Activated naive CD8-positive, alpha-beta T cell treated with anti-CD3 and anti-CD28 coated beads, Interleukin-2, amount 10 ng/mL, durations not matched to agents 7 days and 5 days (primary cell): ENCODE data around the gene KNCN. TPM values are rescaled to one million over a fixed set of nuclear protein-coding genes. Genes with fewer than 3 reads are reported as not detected.

Source experiments
- ATAC-seq: fragments of 150-1000 bp; cut with Tn5 transposase; one replicate; pipeline ENCODE4 v1.10.0; 2021; ENCODE audit warnings: low read depth, moderate library complexity
- POLR2A ChIA-PET: fragments of 350-600 bp; sonication (Branson Sonifier 250); formaldehyde crosslinking; loops from one replicate; lab custom pipeline; 2021; ENCODE audit warnings: antibody characterized with exemption; lab: Charles Lee
- DNase-seq: peaks from one replicate; pipeline ENCODE4 v3.0.0; 2021
- H3K27ac Mint-ChIP-seq: one replicate; pipeline ENCODE4 v1.8.0; 2022; ENCODE audit warnings: mild to moderate bottlenecking, mixed read lengths
- H3K27me3 Mint-ChIP-seq: one replicate; pipeline ENCODE4 v1.8.0; 2022; ENCODE audit warnings: mild to moderate bottlenecking, moderate library complexity, mixed read lengths
- H3K36me3 Mint-ChIP-seq: one replicate; pipeline ENCODE4 v1.8.0; 2021; ENCODE audit warnings: mild to moderate bottlenecking, mixed read lengths
- H3K4me1 Mint-ChIP-seq: one replicate; pipeline ENCODE4 v1.8.0; 2021; ENCODE audit warnings: mixed read lengths
- H3K4me3 Mint-ChIP-seq: one replicate; pipeline ENCODE4 v1.8.0; 2022; ENCODE audit warnings: mild to moderate bottlenecking, moderate library complexity, mixed read lengths
- H3K9me3 Mint-ChIP-seq: one replicate; pipeline ENCODE4 v1.8.0; 2021; ENCODE audit warnings: mixed read lengths
- total RNA-seq, 2 experiments: library from RNA; stranded (reverse); gene quantifications; one replicate each; pipeline ENCODE4 v1.2.3, GENCODE V29; 2021

The KNCN gene
- total RNA-seq, 2 experiments from 2014 or later, result not detected

DNA sequence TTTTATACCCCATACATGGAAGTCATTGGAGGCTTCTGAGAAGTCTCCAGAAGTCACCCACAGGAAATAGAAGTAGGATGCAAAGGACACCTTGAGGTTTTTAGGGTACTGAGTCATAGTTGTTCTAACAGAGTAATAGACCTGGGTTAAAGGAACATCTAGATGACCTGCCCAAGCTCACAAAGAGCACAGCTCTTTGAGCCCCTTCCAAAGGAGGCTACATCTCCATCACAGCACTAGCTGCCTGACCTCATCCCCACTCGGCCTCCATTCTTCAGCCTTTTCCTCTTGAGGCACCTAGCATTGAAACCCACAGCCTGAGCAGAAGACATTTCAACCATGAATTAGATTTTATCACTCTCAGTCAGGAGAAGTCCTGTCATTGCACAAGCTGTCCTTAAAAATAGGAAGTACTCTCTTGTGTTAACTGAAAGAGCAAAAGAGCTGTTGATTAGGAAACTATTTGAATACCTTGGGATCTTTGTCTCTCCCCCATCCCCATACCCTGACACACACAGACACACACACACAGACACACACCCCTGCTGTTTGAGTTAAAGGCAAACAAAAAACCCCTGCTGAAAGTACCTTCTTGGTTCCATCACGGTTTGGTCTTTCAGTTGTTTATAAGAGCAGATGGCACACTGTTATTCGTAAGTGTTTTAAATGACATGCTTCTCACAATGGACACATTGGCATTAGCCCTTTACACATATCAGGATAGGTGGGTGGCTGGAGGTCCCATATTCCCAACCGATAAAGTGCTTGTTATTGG lies 30.4 kb upstream of the KNCN start:
- no peaks in the 10 kb centered on the region for H3K9me3 Mint-ChIP-seq

DNA sequence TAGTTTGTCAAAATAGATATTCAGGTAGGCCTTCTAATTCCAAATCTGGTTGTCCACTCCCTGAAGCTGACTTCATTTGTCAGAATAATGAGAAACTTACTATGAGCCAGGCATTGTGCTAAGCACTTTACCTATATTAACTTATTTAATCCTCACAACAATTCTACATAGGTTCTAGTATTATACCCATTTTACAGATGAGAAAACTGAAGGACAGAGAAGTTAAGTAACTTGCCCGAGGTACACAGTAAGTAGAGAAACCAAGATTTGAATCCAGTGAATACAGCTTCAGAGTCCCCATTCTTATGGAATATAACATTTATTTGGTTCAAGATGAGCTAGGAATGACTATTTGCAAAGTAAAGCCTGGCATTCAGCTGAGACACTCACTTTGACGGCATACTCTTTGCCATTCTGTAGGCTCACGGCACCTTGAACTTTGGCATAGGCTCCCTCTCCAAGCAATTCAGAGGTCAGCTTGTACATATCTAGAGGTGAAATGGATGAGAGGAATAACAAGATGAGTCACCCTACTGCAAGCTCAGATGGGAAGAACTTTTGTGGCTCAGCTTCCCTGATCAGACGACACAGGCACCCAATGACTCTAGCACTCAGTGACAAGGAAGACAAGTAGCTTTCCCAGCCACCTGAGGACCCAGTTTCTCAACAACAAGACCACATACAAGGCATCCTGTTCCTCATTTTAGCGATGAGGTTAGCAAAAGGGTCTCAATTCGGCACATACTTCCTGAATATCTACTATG lies 28.9 kb upstream of the KNCN start:
- POLR2A ChIA-PET, result interaction anchor here (1.0 to 6.0 kb wide), 6 partner anchors 11 to 38 kb away, joined by 3 to 70 read pairs (median 3); partner anchors contain the start of genes MKNK1 and MOB3C
- H3K36me3 Mint-ChIP-seq, result peaks cover 49% of the 10 kb centered on the region
- ATAC-seq, result no peak
- peaks cover 38% of the 10 kb centered on the region for H3K4me1 Mint-ChIP-seq
- no peaks in the 10 kb centered on the region for H3K27me3 Mint-ChIP-seq
- H3K9me3 Mint-ChIP-seq, result no peaks in the 10 kb centered on the region
- H3K27ac Mint-ChIP-seq, result peak overlapping the region; percentile 90
- DNase-seq, result no peak
- H3K4me3 Mint-ChIP-seq, result peak overlapping the region; percentile 49

More for the DNA sequence above, 30.4 kb upstream of the KNCN start:
- Mint-ChIP-seq H3K27me3 (no peaks in the 10 kb centered on the region), H3K27ac (peak overlapping the region; percentile 90), H3K36me3 (peaks cover 56% of the 10 kb centered on the region), H3K4me3 (peak overlapping the region; percentile 75), H3K4me1 (peaks cover 39% of the 10 kb centered on the region)
- POLR2A ChIA-PET, result interaction anchor here (0.8 to 6.0 kb wide), 11 partner anchors 11 to 137 kb away, joined by 3 to 70 read pairs (median 5); partner anchors contain the start of genes EFCAB14, MKNK1 and MOB3C
- ATAC-seq (peak; percentile 96), DNase-seq (peak; percentile 53)

- DNase-seq, result no peak
- H3K27me3 Mint-ChIP-seq, result no peaks in the 10 kb centered on the region
- no peak overlapping the region for H3K27ac Mint-ChIP-seq
- H3K9me3 Mint-ChIP-seq, result no peaks in the 10 kb centered on the region
- H3K36me3 Mint-ChIP-seq, result peaks cover 35% of the 10 kb centered on the region
- POLR2A ChIA-PET, result no interaction called here
- no peak for ATAC-seq
- peaks cover 27% of the 10 kb centered on the region for H3K4me1 Mint-ChIP-seq
- H3K4me3 Mint-ChIP-seq, result no peak overlapping the region
Observed at GRCh38 chr1:46577671-46578070, 26.2 kb upstream of the KNCN start.

DNA sequence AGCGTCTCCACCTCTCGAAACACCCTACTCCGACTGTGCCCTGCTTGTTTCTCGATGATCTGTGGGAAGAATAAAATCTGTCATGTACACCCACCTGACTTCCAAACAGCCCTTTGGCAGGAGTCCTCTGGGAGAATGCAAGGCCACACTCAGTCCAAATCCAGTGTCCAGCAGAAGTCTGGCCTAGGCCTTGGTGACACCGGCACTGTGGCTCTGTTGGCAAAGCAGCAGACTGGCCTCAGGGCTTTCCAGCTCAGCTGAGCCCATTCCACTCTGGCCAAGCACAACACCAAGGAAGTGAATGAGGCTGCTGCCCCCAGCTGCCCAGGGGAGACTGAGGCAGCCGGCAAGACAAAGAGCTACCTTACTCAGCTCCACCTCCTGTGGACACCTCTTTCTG lies 25.1 kb upstream of the KNCN start:
- H3K36me3 Mint-ChIP-seq, result peaks cover 34% of the 10 kb centered on the region
- POLR2A ChIA-PET, result no interaction called here
- H3K27me3 Mint-ChIP-seq, result no peaks in the 10 kb centered on the region
- H3K4me1 Mint-ChIP-seq, result peaks cover 16% of the 10 kb centered on the region
- no peak overlapping the region for H3K4me3 Mint-ChIP-seq
- DNase-seq (no peak), ATAC-seq (no peak)
- H3K27ac Mint-ChIP-seq, result no peak overlapping the region
- no peaks in the 10 kb centered on the region for H3K9me3 Mint-ChIP-seq

GRCh38 chr1:46575778-46576177 lies 24.3 kb upstream of the KNCN start:
- no peak for ATAC-seq
- H3K36me3 Mint-ChIP-seq, result peaks cover 31% of the 10 kb centered on the region
- H3K27ac Mint-ChIP-seq, result no peak overlapping the region
- H3K9me3 Mint-ChIP-seq, result no peaks in the 10 kb centered on the region
- DNase-seq, result no peak
- no peaks in the 10 kb centered on the region for H3K27me3 Mint-ChIP-seq
- H3K4me1 Mint-ChIP-seq, result peaks cover 13% of the 10 kb centered on the region
- H3K4me3 Mint-ChIP-seq, result no peak overlapping the region
- POLR2A ChIA-PET, result no interaction called here

DNA sequence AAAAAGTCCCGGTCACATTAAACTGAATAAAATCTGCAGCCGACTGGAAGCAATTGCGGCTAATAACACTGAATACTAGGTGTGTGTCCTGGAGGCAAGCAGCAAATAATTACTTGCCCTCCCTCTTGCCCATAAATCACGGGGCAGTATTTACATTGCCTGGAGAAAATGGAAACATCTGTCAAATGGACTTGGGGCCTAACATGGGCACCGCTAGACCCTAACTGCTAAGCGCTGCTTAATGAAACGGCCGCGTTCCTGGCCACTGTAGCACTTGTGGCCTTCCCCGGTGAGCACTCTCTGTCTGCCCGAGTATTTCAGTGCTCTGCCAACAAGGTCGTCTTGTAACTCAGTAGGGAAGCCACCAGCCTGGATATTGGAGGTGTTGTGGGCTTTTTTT lies 23.9 kb upstream of the KNCN start:
- POLR2A ChIA-PET, result no interaction called here
- Mint-ChIP-seq H3K4me1 (peaks cover 8% of the 10 kb centered on the region), H3K9me3 (no peaks in the 10 kb centered on the region), H3K27me3 (no peaks in the 10 kb centered on the region), H3K4me3 (no peak overlapping the region), H3K27ac (no peak overlapping the region), H3K36me3 (peaks cover 27% of the 10 kb centered on the region)
- DNase-seq (no peak), ATAC-seq (no peak)

- no peak overlapping the region for H3K27ac Mint-ChIP-seq
- POLR2A ChIA-PET, result interaction anchor here (0.8 kb wide), 1 partner anchor 11 kb away, joined by 3 read pairs; no protein-coding TSS in a partner anchor
- no peaks in the 10 kb centered on the region for H3K27me3 Mint-ChIP-seq
- no peak overlapping the region for H3K4me3 Mint-ChIP-seq
- H3K36me3 Mint-ChIP-seq, result peaks cover 17% of the 10 kb centered on the region
- DNase-seq (no peak), ATAC-seq (no peak)
- H3K4me1 Mint-ChIP-seq, result peaks cover 1% of the 10 kb centered on the region
- no peaks in the 10 kb centered on the region for H3K9me3 Mint-ChIP-seq
Observed at GRCh38 chr1:46571691-46572225, 20.3 kb upstream of the KNCN start.

- Mint-ChIP-seq H3K9me3 (no peaks in the 10 kb centered on the region), H3K27ac (no peak overlapping the region), H3K4me3 (no peak overlapping the region), H3K27me3 (no peaks in the 10 kb centered on the region), H3K4me1 (peaks cover 1% of the 10 kb centered on the region), H3K36me3 (peaks cover 21% of the 10 kb centered on the region)
- POLR2A ChIA-PET, result interaction anchor here (1.2 kb wide), 1 partner anchor 10 kb away, joined by 3 read pairs; no protein-coding TSS in a partner anchor
- no peak for DNase-seq
- no peak for ATAC-seq
Observed at GRCh38 chr1:46569884-46570725, 18.7 kb upstream of the KNCN start.

DNA sequence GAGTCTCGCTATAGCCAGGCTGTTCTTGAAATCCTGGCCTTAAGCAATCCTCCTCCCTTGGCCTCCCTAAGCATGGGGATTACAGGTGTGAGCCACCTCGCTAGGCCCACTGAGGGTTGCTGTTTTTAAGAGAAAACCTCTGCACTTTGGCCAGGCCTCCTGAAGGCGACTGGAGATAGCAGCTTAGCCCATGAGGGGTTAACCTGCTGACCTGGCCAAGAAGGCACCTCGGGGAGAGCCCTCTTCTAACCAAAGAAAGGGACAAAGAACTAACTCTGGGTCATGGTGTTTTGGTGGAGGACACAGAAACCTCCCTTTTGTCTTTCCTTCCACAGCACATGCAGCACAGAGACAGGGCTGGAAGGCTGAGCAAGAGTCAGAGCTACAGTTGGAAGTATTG lies 17.7 kb upstream of the KNCN start:
- no peak overlapping the region for H3K4me3 Mint-ChIP-seq
- DNase-seq, result no peak
- H3K9me3 Mint-ChIP-seq, result no peaks in the 10 kb centered on the region
- no peaks in the 10 kb centered on the region for H3K27me3 Mint-ChIP-seq
- peaks cover 22% of the 10 kb centered on the region for H3K36me3 Mint-ChIP-seq
- H3K4me1 Mint-ChIP-seq, result peaks cover 1% of the 10 kb centered on the region
- no peak overlapping the region for H3K27ac Mint-ChIP-seq
- POLR2A ChIA-PET, result interaction anchor here (1.2 kb wide), 1 partner anchor 11 kb away, joined by 3 read pairs; no protein-coding TSS in a partner anchor
- ATAC-seq, result no peak

- DNase-seq (no peak), ATAC-seq (no peak)
- H3K36me3 Mint-ChIP-seq, result peaks cover 23% of the 10 kb centered on the region
- no peaks in the 10 kb centered on the region for H3K9me3 Mint-ChIP-seq
- no peak overlapping the region for H3K4me3 Mint-ChIP-seq
- peaks cover 1% of the 10 kb centered on the region for H3K4me1 Mint-ChIP-seq
- H3K27me3 Mint-ChIP-seq, result no peaks in the 10 kb centered on the region
- no peak overlapping the region for H3K27ac Mint-ChIP-seq
- POLR2A ChIA-PET, result no interaction called here
Observed at GRCh38 chr1:46568461-46568891, 17.0 kb upstream of the KNCN start.

DNA sequence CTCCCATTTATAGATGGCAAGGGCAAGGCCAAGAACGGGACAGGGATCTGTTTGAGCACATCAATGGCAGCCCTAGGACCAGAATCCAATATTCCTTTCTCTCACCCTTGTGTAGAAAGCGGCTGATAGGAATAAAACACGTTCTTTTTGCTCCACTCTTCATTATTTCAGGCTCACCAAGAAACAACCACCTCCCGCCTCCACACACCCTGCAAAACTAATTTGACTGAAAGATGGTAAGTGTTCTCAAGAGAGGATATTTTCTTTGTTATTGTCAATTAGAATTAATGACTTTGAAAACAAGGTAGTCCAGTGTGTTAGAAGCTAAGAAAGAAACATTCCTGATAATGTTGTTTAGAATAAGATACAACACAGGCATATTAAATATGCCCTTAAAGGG lies 11.9 kb upstream of the KNCN start:
- no peak overlapping the region for H3K27ac Mint-ChIP-seq
- peaks cover 34% of the 10 kb centered on the region for H3K36me3 Mint-ChIP-seq
- H3K9me3 Mint-ChIP-seq, result no peaks in the 10 kb centered on the region
- no peaks in the 10 kb centered on the region for H3K27me3 Mint-ChIP-seq
- DNase-seq (no peak), ATAC-seq (no peak)
- no peaks in the 10 kb centered on the region for H3K4me1 Mint-ChIP-seq
- POLR2A ChIA-PET, result interaction anchor here (0.7 to 0.9 kb wide), 2 partner anchors 39 to 41 kb away, joined by 4 to 5 read pairs; partner anchors contain the start of gene MKNK1
- no peak overlapping the region for H3K4me3 Mint-ChIP-seq

GRCh38 chr1:46562498-46562897 lies 11.1 kb upstream of the KNCN start:
- H3K36me3 Mint-ChIP-seq, result peaks cover 30% of the 10 kb centered on the region
- POLR2A ChIA-PET, result no interaction called here
- DNase-seq (no peak), ATAC-seq (no peak)
- H3K4me1 Mint-ChIP-seq, result no peaks in the 10 kb centered on the region
- H3K27me3 Mint-ChIP-seq, result no peaks in the 10 kb centered on the region
- H3K9me3 Mint-ChIP-seq, result no peaks in the 10 kb centered on the region
- H3K4me3 Mint-ChIP-seq, result no peak overlapping the region
- no peak overlapping the region for H3K27ac Mint-ChIP-seq
